ENCODE measurements around the gene PIP5K1A. TPM values are rescaled to one million over a fixed set of nuclear protein-coding genes. Genes with fewer than 3 reads are reported as not detected.

Gene PIP5K1A
- total RNA-seq, 1 donor from 2014 or later = 28.5 TPM

DNA sequence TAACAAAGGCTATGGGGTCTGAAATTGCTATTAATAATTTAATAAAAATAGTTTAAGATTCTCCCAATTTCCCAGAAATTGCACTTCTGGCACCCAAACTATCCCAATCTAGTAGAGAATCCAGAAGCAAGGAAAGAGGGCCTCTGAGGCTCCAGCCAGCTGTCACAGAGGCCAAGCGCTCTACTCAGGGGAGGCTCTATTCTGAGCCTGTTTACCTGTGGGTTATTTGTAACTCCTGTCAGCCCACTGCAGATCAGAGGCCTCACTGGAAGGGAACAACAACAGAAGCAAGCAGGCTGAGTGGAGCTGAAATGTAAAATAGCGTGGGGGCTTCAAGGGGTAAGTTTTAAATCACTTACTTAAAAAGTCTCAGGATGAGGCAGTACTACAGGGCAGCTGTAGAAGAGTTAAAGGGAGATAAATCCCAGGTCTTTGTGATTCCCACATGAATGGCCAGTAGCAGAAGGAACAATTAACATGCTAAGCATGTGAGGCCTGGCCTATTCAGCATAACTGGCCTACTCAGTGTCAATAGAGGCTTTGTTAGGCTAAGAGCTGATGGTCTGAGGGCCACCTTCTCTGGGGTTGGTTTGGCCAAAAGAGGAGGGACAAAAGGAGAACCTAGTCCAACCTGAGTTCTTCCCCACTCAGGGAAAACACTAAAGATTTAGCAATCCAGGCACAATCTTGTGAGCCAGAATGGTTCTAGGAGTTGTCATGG, 96.5 kb downstream of the PIP5K1A start:
- no peak overlapping the region for H3K4me3 ChIP-seq
- H3K27ac ChIP-seq (replicated peaks) = no peak overlapping the region
- no peaks in the 10 kb centered on the region for H3K4me1 ChIP-seq
- no peak for DNase-seq
- H3K36me3 ChIP-seq = peaks cover 98% of the 10 kb centered on the region
- H3K27me3 ChIP-seq (ENCODE audit: low read depth) = no peaks in the 10 kb centered on the region
- no peaks in the 10 kb centered on the region for H3K9me3 ChIP-seq (replicated peaks)
- TF ChIP-seq, protein P1, sequence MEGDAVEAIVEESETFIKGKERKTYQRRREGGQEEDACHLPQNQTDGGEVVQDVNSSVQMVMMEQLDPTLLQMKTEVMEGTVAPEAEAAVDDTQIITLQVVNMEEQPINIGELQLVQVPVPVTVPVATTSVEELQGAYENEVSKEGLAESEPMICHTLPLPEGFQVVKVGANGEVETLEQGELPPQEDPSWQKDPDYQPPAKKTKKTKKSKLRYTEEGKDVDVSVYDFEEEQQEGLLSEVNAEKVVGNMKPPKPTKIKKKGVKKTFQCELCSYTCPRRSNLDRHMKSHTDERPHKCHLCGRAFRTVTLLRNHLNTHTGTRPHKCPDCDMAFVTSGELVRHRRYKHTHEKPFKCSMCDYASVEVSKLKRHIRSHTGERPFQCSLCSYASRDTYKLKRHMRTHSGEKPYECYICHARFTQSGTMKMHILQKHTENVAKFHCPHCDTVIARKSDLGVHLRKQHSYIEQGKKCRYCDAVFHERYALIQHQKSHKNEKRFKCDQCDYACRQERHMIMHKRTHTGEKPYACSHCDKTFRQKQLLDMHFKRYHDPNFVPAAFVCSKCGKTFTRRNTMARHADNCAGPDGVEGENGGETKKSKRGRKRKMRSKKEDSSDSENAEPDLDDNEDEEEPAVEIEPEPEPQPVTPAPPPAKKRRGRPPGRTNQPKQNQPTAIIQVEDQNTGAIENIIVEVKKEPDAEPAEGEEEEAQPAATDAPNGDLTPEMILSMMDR (IDR thresholded peaks at IDR 0.05; ENCODE audit: borderline replicate concordance) = no peak
- intact Hi-C loops (cut with micrococcal nuclease) = no loop called here

Other genes starting within 250 kb of the PIP5K1A start
- 78.9 TPM for gene CERS2, start 223.7 kb upstream of the PIP5K1A start, total RNA-seq
- gene ANXA9, start 216.3 kb upstream of the PIP5K1A start, total RNA-seq = 0.14 TPM
- 44.3 TPM for gene MINDY1, start 191.7 kb upstream of the PIP5K1A start, total RNA-seq
- 42.8 TPM for gene PRUNE1, start 190.1 kb upstream of the PIP5K1A start, total RNA-seq
- gene BNIPL, start 162.0 kb upstream of the PIP5K1A start, total RNA-seq = 0.47 TPM
- gene C1orf56, start 150.8 kb upstream of the PIP5K1A start, total RNA-seq = 7.1 TPM
- gene CDC42SE1, start 138.9 kb upstream of the PIP5K1A start, total RNA-seq = 24.8 TPM
- 34.1 TPM for gene MLLT11, start 138.2 kb upstream of the PIP5K1A start, total RNA-seq
- gene GABPB2, start 127.8 kb upstream of the PIP5K1A start, total RNA-seq = 12.2 TPM
- 77.7 TPM for gene SEMA6C, start 51.9 kb upstream of the PIP5K1A start, total RNA-seq
- gene TNFAIP8L2, start 41.9 kb upstream of the PIP5K1A start, total RNA-seq = 0.88 TPM
- gene LYSMD1, start 32.6 kb upstream of the PIP5K1A start, total RNA-seq = 12.0 TPM
- gene SCNM1, start 32.4 kb upstream of the PIP5K1A start, total RNA-seq = 19.4 TPM
- gene TMOD4, start 22.6 kb upstream of the PIP5K1A start, total RNA-seq = not detected
- 40.5 TPM for gene VPS72, start 8.4 kb upstream of the PIP5K1A start, total RNA-seq
- gene PSMD4, start 56.2 kb downstream of the PIP5K1A start, total RNA-seq = 142 TPM
- 11.2 TPM for gene ZNF687, start 83.7 kb downstream of the PIP5K1A start, total RNA-seq
- 44.5 TPM for gene PI4KB, start 128.9 kb downstream of the PIP5K1A start, total RNA-seq
- 21.0 TPM for gene RFX5, start 148.7 kb downstream of the PIP5K1A start, total RNA-seq
- 66.3 TPM for gene SELENBP1, start 174.2 kb downstream of the PIP5K1A start, total RNA-seq
- 186 TPM for gene PSMB4, start 201.0 kb downstream of the PIP5K1A start, total RNA-seq